Fibroblast of mammary gland (primary cell): ENCODE results near the gene SMAD3.
"Not testable (repeated sequence)": the region's sequence is repeated elsewhere in the genome, so short reads cannot be mapped to it uniquely, and the experiment has no call there.

Source experiments
- DNase-seq: peaks from one replicate; pipeline ENCODE4 v3.0.0-alpha.2; 2010; ENCODE audit warnings: low read depth
- H3K4me3 ChIP-seq: 2 replicates; pipeline ENCODE4 v1.5.1; 2011; ENCODE audit warnings: low read depth, mild to moderate bottlenecking, low read length, moderate library complexity; ENCODE audit not compliant: control insufficient read depth
- TF ChIP-seq, protein P1 (sequence below): conservative IDR thresholded peaks from 2 replicates; pipeline ENCODE4 v1.5.1; 2011; ENCODE audit warnings: low read depth, low read length, inconsistent platforms; ENCODE audit not compliant: control insufficient read depth, insufficient read depth

The SMAD3 gene

DNA sequence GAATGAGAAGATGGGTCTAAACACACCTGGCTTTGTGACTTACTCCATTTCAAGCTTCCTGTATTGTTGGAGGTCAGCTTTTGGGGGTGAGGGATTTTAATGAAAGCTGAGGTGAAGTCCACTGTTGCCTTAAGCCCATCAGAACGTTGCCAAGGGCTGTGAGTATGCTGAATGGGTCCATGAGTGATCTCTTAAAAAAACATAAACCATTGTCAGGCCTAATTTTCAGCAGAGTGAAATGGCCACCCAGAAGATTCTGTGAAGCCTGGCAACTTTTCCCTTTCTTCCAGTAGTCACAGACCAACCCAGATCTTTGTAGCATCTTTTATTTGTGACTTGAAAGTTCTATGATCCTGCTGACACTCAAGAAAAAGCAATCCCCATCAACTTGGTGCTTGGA is 87.0 kb downstream of the SMAD3 start:
- TF ChIP-seq, protein P1, sequence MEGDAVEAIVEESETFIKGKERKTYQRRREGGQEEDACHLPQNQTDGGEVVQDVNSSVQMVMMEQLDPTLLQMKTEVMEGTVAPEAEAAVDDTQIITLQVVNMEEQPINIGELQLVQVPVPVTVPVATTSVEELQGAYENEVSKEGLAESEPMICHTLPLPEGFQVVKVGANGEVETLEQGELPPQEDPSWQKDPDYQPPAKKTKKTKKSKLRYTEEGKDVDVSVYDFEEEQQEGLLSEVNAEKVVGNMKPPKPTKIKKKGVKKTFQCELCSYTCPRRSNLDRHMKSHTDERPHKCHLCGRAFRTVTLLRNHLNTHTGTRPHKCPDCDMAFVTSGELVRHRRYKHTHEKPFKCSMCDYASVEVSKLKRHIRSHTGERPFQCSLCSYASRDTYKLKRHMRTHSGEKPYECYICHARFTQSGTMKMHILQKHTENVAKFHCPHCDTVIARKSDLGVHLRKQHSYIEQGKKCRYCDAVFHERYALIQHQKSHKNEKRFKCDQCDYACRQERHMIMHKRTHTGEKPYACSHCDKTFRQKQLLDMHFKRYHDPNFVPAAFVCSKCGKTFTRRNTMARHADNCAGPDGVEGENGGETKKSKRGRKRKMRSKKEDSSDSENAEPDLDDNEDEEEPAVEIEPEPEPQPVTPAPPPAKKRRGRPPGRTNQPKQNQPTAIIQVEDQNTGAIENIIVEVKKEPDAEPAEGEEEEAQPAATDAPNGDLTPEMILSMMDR = no peak
- H3K4me3 ChIP-seq = no peak overlapping the region
- no peak for DNase-seq

DNA sequence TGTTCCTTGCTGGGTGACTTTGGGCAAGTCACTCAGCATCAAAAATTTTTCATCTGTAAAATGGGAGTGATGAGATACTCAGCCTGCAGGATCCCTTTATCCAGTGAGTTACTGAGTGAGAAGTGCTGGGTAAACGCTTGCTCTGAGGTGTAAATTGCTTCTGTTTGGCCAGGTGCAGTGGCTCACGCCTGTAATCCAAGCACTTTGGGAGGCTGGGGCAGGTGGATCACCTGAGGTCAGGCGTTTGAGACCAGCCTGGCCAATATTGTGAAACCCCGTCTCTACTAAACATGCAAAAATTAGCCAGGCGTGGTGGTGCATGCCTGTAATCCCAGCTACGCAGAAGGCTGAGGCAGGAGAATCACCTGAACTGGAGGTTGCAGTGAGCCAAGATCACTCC is 87.6 kb downstream of the SMAD3 start:
- not testable (repeated sequence) for DNase-seq, H3K4me3 ChIP-seq

DNA sequence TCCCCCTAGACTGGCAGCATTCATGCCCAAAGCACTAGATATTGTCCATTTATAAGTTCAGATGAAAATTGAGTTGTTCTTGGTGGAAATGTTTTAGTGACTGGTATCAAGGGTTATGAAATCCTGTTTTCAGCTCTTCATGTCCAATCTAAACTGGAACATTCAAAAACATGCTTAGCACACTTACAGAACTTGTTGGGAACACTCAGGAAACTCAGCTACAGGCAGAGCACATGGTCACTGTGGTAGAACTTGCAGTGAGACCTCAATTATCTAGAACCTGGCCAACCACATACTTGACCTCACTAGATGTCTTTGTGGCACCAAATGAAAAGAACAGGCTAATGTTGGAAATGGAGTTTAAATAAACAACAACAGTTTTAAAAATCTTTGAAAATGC is 88.8 kb downstream of the SMAD3 start:
- H3K4me3 ChIP-seq = no peak overlapping the region
- DNase-seq = no peak
- TF ChIP-seq, protein P1 = no peak

DNA sequence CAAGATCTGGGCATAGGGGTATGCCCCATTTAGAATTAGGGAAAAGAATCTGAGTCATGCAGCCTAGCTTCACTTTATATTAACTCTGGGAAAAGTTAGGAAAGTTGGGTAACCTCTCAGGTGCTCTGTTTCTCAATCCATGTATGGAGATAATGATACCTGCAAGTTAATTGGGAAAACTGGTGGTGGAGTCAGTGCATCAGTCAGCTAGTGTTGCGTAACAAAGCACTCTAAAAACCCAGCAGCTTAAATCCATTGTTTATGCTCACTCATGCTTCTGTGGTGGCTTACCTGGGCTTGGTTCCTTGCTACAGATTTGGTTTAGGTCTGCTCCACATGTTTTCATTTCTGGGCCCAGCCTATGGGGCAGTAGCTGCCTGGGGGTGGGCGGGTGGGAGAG is 91.0 kb downstream of the SMAD3 start:
- no peak overlapping the region for H3K4me3 ChIP-seq
- DNase-seq = no peak
- TF ChIP-seq, protein P1 = no peak

DNA sequence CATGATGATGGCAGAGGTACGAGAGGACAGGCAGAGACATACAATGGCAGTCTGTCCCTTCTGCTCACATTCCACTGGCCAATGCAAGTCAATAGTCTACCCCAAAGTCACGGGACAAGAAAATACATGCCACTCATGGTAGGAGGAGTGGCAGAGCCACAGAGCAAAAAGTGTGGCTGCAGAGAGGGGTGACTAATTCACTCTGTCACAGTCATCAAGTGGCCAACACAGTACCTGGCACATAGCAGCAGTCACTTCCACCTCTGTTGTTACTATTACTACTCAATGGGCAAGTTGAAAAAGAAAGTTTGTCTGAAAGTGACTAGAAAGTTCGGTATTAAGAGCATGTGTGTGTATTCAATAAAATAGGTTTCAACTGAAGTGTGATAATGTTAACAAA is 91.4 kb downstream of the SMAD3 start:
- no peak for DNase-seq
- no peak overlapping the region for H3K4me3 ChIP-seq
- TF ChIP-seq, protein P1 = no peak

DNA sequence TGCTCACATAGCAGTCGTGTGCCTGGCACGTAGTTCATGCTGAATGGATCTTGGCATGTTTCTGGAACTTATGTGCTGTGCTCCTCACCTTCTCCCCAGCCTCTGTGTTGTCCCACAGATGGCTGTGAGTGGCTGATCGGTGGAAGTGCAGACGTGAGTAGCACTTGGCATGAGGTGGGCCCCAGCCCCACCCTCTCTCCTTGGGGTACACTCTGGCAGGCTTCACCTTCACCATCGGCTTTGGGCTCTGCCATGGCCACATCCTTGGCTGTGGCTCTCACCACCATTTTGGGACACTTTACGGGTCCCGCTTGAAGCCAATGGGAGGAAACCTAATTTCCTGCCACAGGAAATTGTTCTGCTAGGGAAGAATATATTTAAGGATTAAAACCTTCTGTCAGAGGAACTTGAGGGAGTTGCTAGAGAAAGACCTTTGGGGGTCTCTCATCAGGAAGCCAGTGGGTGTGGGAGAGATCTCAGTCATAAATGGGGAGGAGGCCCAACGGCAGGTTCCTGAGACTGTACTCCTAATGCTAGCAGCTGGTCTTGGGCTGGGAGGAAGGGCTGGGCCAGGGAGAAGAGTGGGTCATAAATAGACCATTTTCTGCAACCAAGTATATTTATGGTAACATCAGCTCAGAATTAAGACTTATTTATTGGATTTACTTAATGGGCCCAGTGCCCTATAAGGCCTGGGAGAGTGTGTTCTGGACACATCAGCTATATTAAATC is 92.3 kb downstream of the SMAD3 start:
- TF ChIP-seq, protein P1 = no peak
- no peak for DNase-seq
- no peak overlapping the region for H3K4me3 ChIP-seq

GRCh38 chr15:67158367-67158766 is 93.0 kb downstream of the SMAD3 start:
- DNase-seq = no peak
- TF ChIP-seq, protein P1 = no peak
- no peak overlapping the region for H3K4me3 ChIP-seq
